Stimulated activated CD8-positive, alpha-beta memory T cell treated with anti-CD3 and anti-CD28 coated beads, Interleukin-15, amount 100 ng/mL, for 24 hours (primary cell): ENCODE results near the gene CRIM1.

Experiments used
- DNase-seq: peaks from one replicate; pipeline ENCODE4 v3.0.0-alpha.2; 2020; ENCODE audit warnings: low read depth

The CRIM1 gene

GRCh38 chr2:36482576-36483214 is 127.1 kb downstream of the CRIM1 start:
- no peak for DNase-seq

DNA sequence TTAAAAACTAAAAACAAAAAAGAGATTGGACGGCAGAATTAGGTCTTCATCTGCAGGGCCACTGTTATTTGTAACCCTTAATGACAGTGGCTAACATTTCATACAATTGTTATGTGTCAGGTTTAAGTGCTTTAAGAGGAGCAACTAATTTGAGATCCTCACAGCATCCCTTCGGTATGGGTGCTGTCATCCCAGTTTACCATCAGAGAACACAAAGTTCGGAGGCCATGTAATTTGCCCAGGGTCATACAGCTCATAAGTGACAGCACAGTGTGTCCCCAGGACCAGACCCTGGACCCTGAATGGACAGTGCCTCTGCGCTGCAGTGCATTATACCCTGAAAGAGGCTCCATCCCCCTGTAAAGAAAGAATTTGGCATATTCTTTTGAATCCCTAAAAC is 127.7 kb downstream of the CRIM1 start:
- DNase-seq: no peak

DNA sequence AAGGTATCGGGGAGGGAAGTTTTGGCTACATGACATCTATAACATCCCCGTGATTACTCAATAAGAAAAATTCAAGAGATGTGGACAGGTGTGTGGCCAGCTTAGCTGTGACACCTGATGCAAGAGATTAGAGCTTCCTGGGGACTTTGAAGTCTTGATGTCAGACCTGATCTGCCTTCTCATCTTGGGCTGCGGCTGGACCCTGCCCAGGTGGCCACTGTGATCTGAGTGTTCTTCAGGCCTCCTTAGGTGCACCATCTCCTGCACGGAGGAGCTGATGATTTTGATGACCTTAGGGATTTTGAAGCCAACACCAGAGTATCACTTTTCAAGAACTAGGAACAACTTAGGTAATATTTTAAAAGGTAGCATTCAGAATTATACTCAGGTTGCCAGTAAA is 128.9 kb downstream of the CRIM1 start:
- DNase-seq: no peak

GRCh38 chr2:36485521-36485920 is 129.9 kb downstream of the CRIM1 start:
- DNase-seq: no peak

DNA sequence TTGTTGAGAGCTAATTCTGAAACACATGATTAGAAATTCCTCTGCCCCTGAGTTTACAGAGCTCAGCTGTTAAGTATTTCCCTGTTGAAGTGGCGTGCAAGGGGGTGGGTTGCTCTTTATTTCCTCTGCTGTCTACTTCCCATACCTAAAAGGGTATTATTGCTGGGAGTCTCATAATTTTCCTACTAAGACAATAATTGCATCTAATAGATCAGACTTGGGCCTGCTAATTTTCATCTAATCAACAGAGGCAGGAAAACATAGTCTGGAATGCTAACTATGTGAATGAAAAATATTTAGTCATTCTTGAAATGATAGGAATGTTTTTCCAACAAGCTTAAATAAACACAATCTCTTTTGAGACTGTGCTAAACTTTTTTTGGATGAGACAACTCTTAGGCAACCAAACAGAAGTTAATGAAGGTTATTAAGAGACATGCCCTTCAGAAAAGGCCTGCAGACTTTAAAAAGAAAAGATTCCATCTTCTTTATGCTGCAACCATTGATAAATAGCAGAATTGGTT is 131.0 kb downstream of the CRIM1 start:
- no peak for DNase-seq

GRCh38 chr2:36487947-36488346 is 132.4 kb downstream of the CRIM1 start:
- no peak for DNase-seq

DNA sequence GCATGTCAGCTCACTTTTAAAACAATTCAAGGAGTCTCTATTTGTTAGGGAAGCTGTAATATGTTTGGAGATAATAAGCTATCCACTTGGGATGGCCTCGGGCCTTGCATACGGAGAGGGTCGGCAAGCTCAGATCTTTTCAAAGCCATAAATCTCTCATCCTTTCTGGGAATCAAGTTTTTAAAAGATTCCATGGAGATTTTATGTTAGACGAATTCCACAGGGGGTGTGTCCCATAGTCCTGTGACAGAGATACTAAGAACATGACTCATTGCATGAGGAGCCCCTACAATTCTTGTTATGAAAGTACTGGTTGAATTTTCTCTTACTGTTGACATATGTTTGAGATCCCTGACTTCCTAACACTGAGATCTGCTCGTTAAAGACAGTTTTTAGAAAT is 133.7 kb downstream of the CRIM1 start:
- no peak for DNase-seq

GRCh38 chr2:36490749-36491148 is 135.2 kb downstream of the CRIM1 start:
- DNase-seq: no peak

- no peak for DNase-seq
Observed at GRCh38 chr2:36492216-36492945, 136.8 kb downstream of the CRIM1 start.

GRCh38 chr2:36493306-36493705 is 137.7 kb downstream of the CRIM1 start:
- DNase-seq: no peak

DNA sequence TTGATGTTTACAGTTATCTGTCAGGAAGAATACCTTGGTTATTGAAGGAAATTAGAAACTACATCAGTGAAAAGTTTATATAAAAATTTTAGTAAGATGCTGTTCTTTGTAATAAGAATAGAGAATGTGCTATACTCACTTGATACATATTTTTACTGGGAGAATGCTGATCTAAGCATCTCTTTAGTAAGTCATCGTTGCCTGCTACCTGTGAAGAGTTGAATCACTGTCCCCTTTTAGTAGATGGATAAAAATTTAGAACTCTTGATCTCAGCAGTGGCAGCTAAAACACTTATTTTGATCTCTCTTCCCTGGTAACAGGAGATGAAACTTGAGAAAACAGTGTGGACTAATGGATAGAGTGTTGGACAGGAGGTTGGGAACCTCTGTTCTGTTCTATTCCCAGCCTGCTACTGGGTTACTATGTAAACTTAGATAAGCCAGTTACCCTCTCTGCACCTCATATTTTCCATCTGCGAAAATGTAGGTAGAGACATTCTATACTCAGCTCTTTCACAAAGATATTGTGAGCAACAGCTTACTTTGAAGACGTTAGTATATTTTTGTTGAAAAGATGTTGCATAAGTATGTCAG is 142.1 kb downstream of the CRIM1 start:
- no peak for DNase-seq

DNA sequence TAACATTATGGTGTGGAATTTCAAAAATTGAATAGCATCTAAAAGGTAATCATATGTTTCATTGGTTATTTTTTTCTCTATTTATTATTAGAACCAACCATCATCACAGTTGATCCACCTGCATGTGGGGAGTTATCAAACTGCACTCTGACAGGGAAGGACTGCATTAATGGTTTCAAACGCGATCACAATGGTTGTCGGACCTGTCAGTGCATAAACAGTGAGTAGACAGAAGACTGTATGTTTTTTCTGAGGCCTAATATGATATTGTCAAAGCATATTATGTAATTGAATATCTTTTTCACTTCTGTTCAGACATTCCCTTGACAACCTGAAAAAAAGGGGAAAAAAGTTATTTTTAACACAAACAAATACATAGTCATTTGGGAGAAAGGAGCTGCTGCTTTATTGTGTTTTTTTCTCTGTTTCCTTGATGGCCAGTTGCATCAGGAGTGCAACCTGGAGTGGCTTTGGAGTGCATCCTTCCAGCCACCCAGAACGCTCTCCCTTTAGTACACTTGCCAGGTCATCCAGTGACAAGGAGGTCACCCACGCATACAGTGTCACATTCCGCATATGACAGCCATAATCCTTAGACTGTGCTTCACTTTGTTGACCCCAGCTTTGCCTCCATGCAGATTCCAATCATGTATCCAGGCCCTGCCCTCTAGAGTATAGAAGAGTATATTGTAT is 143.7 kb downstream of the CRIM1 start:
- no peak for DNase-seq

DNA sequence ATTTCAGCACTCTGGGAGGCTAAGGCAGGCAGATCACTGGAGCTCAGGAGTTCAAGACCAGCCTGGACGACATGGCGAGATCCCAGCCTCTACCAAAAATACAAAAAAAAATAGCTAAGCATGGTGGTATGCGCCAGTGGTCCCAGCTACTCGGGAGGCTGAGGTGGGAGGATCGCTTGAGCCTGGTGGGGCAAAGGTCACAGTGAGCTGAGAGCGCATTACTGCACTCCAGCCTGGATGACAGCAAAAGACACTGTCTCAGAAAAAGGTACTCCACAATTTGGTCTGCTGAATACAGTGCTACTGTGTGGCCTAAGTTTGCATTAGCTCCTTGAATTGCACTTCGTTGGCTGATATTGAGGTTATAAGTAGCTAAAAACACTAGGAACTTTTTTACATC is 144.5 kb downstream of the CRIM1 start:
- no peak for DNase-seq

DNA sequence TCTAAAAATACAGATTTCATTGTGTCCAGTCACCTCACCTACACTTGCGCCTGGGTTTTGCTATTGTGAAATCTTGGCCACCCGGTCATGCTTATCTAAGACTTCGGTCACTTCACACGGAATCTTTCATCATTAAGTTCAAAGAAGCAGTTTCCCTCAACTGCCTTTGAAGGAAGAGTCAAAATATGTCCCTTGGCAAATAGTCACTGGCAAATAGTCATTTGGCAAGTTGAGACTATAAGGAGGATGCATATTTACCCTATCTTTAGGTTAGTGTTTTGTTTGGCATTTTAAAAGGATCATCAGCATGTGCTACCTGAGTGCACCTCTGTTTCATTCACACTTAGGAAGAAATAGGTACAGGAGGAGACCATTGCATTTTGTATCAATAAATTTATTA is 146.5 kb downstream of the CRIM1 start:
- no peak for DNase-seq

DNA sequence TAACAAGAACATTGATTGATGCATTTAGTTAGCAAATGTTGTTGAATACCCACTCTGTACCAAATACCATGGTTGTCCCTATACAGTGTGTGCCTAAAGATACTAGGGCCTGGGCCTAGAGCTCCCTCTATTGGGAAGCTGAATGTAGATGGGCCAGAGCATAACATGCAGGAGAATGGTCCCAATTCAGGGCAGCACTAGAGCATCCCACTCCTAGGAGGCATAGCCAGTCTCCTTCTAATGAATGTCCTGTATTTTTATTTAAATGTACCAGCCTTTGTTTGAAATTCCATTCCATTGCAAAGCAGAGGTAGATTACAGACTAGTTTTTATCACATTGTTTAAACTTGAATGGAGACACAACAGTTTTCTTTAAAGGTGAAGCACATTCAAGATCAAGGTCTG is 151.8 kb downstream of the CRIM1 start:
- DNase-seq: no peak

DNA sequence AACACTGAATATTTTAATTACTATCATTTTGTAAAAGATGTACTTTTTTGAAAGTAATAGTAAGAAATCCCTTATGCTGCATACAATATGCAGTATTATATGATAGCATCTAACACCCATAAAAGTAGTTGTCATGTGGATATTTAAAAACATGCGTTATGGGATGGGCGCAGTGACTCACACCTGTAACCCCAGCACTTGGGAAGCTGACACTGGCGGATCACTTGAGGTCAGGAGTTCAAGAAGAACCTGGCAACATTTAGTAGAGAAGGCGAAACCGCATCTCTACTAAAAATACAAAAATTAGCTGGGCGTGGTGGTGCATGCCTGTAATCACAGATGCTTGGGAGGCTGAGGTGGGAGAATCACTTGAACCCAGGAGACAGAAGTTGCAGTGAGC is 153.5 kb downstream of the CRIM1 start:
- DNase-seq: no peak

DNA sequence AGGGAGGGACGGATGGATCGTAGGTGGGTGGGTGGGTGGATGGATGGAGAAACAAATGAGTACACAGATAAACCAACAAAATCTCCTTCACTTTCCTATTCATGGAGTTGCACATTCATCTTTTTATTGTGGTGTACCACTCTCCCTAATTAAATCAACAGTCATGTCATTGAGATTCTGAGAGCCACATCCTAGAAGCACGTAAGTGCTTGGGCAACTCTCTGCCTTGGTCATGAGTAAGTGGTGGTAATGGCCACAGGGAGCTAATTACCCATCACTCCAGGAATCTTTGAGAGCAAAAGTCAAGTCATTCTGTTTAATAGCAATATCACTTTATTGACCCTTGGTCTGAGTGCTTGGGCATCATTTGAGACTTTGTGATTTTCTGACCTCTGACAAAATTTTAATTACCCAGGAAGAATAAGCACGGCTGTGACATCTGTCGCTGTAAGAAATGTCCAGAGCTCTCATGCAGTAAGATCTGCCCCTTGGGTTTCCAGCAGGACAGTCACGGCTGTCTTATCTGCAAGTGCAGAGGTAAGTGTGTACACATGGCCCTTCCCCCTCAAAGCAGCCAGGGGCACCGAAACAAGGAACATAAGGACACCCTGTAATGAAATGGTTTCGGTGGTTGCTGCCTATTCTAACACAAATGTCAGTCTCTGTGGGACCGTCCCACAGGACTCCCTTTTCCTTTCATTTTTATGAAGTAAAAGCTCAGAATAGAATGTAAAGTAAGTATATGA is 156.5 kb downstream of the CRIM1 start:
- DNase-seq: no peak

DNA sequence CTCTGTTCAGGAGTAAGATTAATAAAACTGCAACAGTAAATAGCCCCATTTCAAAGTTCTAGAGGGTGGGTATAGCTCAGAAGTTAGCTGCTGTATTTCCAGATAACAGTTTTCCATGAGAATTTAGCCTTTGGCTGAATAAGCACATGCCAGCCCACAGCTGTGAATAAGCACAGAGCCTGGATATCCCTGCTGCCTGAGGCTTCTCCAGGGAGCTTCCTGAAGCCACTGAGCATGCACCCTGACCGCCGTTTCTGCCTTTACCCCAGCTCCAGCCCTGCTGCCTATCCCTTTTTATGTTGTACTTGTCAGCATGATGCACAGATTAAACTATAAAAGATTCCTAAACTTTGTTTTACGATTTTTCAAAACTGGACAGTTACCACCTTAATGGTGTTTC is 157.1 kb downstream of the CRIM1 start:
- DNase-seq: no peak

GRCh38 chr2:36513661-36514060 is 158.1 kb downstream of the CRIM1 start:
- no peak for DNase-seq

- no peak for DNase-seq
Observed at GRCh38 chr2:36515538-36515937, 160.0 kb downstream of the CRIM1 start.

GRCh38 chr2:36516136-36516870 is 160.7 kb downstream of the CRIM1 start:
- no peak for DNase-seq
